ENCODE measurements around the gene ADAP1. TPM values are rescaled to one million over a fixed set of nuclear protein-coding genes. Genes with fewer than 3 reads are reported as not detected.
"Not testable (repeated sequence)": the region's sequence is repeated elsewhere in the genome, so short reads cannot be mapped to it uniquely, and the experiment has no call there.

The ADAP1 gene
- total and polyA plus RNA-seq, 2 donors from 2014 or later: 36.4 to 48.2 TPM

- H3K27me3 ChIP-seq (ENCODE audit: control insufficient read depth, insufficient read depth, low read length): no peaks in the 10 kb centered on the region
- H3K4me3 ChIP-seq (ENCODE audit: low read length in 3 of 3): peak overlapping the region in 1 of 3 donors; percentile 32
- peaks cover 0 to 10% (median 0%) of the 10 kb centered on the region in 3 donors for H3K4me1 ChIP-seq (ENCODE audit: control insufficient read depth in 2 of 3, insufficient read depth in 2 of 3, low read depth in 1 of 3, low read length in 3 of 3)
- no peak for TF ChIP-seq CTCF (IDR thresholded peaks at IDR 0.05; ENCODE audit: borderline replicate concordance, extremely low read depth, insufficient read depth)
- H3K27ac ChIP-seq (ENCODE audit: low read depth in 2 of 2, low read length in 2 of 2): peak overlapping the region; percentile 95 to 96
- FAIRE-seq: no peak
- peak overlapping the region in 1 of 3 donors; percentile 67 for H3K9ac ChIP-seq (ENCODE audit: low read length in 3 of 3)
- no peaks in the 10 kb centered on the region for H3K36me3 ChIP-seq (ENCODE audit: control insufficient read depth in 2 of 3, insufficient read depth in 3 of 3, low read length in 3 of 3)
- DNase-seq: peak; percentile 83 to 91 (median 86)
- intact Hi-C loops (cut with DNase I): no loop called here
- H3K9me3 ChIP-seq (ENCODE audit: control insufficient read depth in 2 of 3, insufficient read depth in 1 of 3, low read length in 3 of 3): peaks cover 0 to 6% (median 0%) of the 10 kb centered on the region in 3 donors
These were observed 9.3 kb downstream of the ADAP1 start for GRCh38 chr7:945147-945555.

GRCh38 chr7:944744-945143, 9.7 kb downstream of the ADAP1 start:
- no peak overlapping the region for H3K4me3 ChIP-seq (ENCODE audit: low read length in 3 of 3)
- no peak for DNase-seq
- H3K9me3 ChIP-seq (ENCODE audit: control insufficient read depth in 2 of 3, insufficient read depth in 1 of 3, low read length in 3 of 3): peaks cover 0 to 6% (median 0%) of the 10 kb centered on the region in 3 donors
- H3K36me3 ChIP-seq (ENCODE audit: control insufficient read depth in 2 of 3, insufficient read depth in 3 of 3, low read length in 3 of 3): no peaks in the 10 kb centered on the region
- no peaks in the 10 kb centered on the region for H3K27me3 ChIP-seq (ENCODE audit: control insufficient read depth, insufficient read depth, low read length)
- H3K9ac ChIP-seq (ENCODE audit: low read length in 3 of 3): peak overlapping the region in 1 of 3 donors; percentile 67
- peak overlapping the region; percentile 95 to 96 for H3K27ac ChIP-seq (ENCODE audit: low read depth in 2 of 2, low read length in 2 of 2)
- H3K4me1 ChIP-seq (ENCODE audit: control insufficient read depth in 2 of 3, insufficient read depth in 2 of 3, low read depth in 1 of 3, low read length in 3 of 3): peaks cover 0 to 10% (median 0%) of the 10 kb centered on the region in 3 donors
- TF ChIP-seq CTCF (IDR thresholded peaks at IDR 0.05; ENCODE audit: borderline replicate concordance, extremely low read depth, insufficient read depth): no peak
- intact Hi-C loops (cut with DNase I): no loop called here
- no peak for FAIRE-seq

GRCh38 chr7:943793-944192, 10.7 kb downstream of the ADAP1 start:
- H3K9ac ChIP-seq (ENCODE audit: low read length in 3 of 3); H3K4me1 ChIP-seq (ENCODE audit: control insufficient read depth in 2 of 3, insufficient read depth in 2 of 3, low read depth in 1 of 3, low read length in 3 of 3); intact Hi-C loops (cut with DNase I); H3K9me3 ChIP-seq (ENCODE audit: control insufficient read depth in 2 of 3, insufficient read depth in 1 of 3, low read length in 3 of 3); FAIRE-seq; H3K27ac ChIP-seq (ENCODE audit: low read depth in 2 of 2, low read length in 2 of 2); H3K4me3 ChIP-seq (ENCODE audit: low read length in 3 of 3); H3K36me3 ChIP-seq (ENCODE audit: control insufficient read depth in 2 of 3, insufficient read depth in 3 of 3, low read length in 3 of 3); H3K27me3 ChIP-seq (ENCODE audit: control insufficient read depth, insufficient read depth, low read length): not testable (repeated sequence)
- DNase-seq: peak in 2 of 5 donors; percentile 9 to 16

GRCh38 chr7:940599-941408, 13.7 kb downstream of the ADAP1 start:
- FAIRE-seq: no peak
- TF ChIP-seq CTCF (IDR thresholded peaks at IDR 0.05; ENCODE audit: borderline replicate concordance, extremely low read depth, insufficient read depth): no peak

More at GRCh38 chr7:940599-941408, 13.7 kb downstream of the ADAP1 start:
- intact Hi-C loops (cut with DNase I): no loop called here
- Histone ChIP-seq H3K4me3 (ENCODE audit: low read length in 3 of 3) (no peak overlapping the region), H3K27ac (ENCODE audit: low read depth in 2 of 2, low read length in 2 of 2) (no peak overlapping the region), H3K4me1 (ENCODE audit: control insufficient read depth in 2 of 3, insufficient read depth in 2 of 3, low read depth in 1 of 3, low read length in 3 of 3) (peaks cover 0 to 4% (median 0%) of the 10 kb centered on the region in 3 donors), H3K36me3 (ENCODE audit: control insufficient read depth in 2 of 3, insufficient read depth in 3 of 3, low read length in 3 of 3) (no peaks in the 10 kb centered on the region), H3K9ac (ENCODE audit: low read length in 3 of 3) (no peak overlapping the region), H3K27me3 (ENCODE audit: control insufficient read depth, insufficient read depth, low read length) (no peaks in the 10 kb centered on the region), H3K9me3 (ENCODE audit: control insufficient read depth in 2 of 3, insufficient read depth in 1 of 3, low read length in 3 of 3) (peaks cover 0 to 6% (median 0%) of the 10 kb centered on the region in 3 donors)
- no peak for DNase-seq
